Pulmonary artery endothelial cell (primary cell): ENCODE measurements around the gene PAX4. TPM values are rescaled to one million over a fixed set of nuclear protein-coding genes. Genes with fewer than 3 reads are reported as not detected.

Source experiments
- DNase-seq: peaks from one replicate; pipeline ENCODE4 v3.0.0-alpha.2; 2011; ENCODE audit warnings: low read depth, low spot score
- total RNA-seq: library from RNA; depleted of rRNA; stranded (reverse); fragments of >200 nt; gene quantifications from 2 replicates; pipeline ENCODE4 v1.2.3, GENCODE V29; 2014

PAX4 gene
- total RNA-seq, 1 donor from 2014 or later = not detected

GRCh38 chr7:127629268-127629854, 11.4 kb upstream of the PAX4 start:
- DNase-seq = no peak

GRCh38 chr7:127628445-127628844, 10.5 kb upstream of the PAX4 start:
- DNase-seq = no peak

DNA sequence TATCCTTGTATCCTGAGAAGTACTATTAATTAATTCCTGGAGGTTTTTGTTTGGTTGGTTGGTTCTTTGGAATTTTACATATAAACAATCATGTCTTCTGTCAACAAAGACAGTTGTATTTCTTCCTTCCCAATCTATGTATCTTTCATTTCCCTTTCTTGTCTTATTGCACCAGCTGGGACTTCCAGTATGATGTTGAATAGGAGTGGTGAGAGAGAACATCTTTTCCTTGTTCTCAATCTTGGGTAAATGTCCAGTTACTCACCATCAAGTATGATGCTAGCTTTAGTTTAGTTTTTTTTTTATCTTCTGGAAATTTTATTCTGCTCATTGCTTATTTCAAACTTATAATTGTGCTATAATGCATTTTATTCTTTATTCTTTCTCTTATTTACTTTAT, 7.4 kb upstream of the PAX4 start:
- DNase-seq = no peak

DNA sequence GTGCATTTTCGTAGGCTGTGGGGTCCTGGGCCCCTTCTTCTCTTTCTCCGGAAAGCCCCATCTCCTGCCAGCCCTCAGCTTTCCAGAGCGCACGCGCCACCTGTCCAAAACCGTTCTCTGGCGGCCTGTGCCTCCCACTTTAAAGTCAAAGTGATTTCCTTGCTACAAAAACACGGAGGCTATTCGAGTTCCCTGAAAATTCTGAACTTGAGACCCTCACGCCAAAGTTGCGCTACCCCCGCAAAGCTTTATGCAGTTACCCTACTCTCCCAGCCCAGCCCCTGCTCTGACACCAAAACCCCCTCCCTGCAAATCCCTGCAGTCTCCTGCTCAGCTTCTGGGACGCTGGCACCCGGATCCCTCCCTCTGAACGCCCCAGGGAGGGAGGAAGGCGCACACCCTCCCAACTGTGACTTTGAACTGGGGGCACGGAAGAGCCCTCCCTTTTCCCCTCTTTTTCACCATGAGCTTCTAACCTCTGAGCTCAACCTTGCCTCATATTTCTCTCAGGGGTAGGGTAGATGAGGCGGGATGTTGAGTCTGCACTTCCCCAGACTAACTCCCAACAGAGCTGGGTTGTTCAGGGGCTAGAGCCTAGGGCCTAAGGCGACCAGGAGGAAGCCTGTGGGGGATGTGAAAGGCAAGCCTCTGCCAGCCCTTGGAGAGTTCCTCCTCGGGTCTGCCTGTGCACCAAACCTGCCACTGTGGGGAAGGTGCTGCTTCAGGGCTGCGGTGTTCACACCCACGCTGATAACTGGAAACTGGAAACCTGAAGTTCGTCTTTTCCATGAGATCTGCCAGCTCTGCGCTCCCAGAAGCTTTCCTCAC, 2.7 kb upstream of the PAX4 start:
- DNase-seq = no peak

DNA sequence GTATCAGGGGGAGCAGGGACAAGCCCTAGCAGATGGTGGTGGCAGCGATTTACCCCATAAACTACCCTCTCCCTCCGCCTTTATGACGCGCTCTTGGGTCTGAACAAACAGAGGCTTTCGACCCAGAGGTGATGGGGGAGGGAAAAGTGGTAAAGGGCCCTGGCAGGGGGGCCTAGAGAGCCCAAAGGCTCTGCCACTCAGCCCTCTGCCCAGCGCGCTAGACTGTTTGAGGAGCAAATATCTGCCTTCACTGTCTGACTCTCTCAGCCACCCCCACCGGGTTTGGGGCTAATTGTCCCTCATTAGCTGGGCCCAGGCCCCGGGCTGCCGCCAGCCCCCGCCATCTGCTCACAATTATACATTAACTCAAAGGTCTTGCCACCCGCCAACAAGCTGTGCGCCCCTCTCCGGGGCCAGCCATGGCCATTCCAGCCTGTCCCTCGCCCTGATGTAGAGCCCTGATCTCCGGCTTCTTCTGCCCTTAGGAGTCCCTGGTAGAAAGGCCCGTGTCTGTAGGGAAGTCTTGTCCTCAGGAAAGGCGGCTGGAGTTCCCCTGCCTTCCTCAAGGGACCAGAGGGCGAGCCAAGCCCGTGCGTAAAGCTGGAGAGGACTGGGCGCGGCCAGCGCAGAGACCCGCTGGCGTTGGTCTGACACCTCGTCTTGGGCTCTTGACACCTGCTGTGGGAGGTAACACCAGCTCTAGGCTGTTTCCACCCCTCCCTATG, 1.9 kb upstream of the PAX4 start:
- no peak for DNase-seq

GRCh38 chr7:127618775-127619174, 833 bp upstream of the PAX4 start:
- no peak for DNase-seq

- no peak for DNase-seq
These were observed 1.2 kb downstream of the PAX4 start for GRCh38 chr7:127616724-127617123.

GRCh38 chr7:127612263-127612662, 5.7 kb downstream of the PAX4 start:
- DNase-seq = no peak

GRCh38 chr7:127609297-127609696, 8.6 kb downstream of the PAX4 start:
- DNase-seq = no peak

DNA sequence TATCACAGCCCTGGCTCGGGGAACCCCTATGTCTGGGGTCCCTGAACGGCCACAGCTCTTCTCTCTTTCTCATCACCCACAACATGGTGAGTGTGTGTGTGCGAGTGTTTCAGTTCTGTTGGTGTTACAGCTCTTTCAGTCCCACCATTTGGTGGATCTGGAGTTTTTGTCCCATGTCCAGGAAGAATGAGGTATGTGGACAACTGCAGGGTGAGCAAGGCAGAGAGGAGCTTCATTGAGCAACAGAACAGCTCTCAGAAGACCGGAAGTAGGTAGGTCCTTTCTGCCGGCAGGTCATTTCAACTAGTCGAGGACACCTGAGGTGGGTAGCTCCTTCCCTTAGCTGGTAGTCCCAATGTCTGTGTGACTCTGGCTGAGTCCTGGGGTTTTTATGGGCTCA, 9.5 kb downstream of the PAX4 start:
- DNase-seq = no peak

DNA sequence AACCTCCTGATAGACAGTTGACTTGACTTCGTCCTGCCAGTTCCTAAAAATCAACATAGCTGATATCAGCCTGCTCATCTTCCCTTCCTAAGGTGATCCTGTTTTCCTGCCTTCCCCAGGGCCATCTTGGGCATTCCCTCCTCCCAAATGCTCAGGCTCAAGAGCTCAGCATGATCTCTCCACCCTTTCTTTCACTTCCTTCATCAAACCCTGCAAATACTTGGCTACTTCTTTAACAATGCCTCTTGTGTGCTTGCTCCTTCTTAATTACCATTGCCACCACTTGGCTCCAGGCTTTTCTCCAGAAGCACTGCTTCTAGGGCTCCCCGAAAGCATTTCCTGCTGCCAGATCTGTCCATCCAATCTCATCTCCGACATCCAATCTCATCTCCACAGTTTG, 17.1 kb downstream of the PAX4 start:
- no peak for DNase-seq

GRCh38 chr7:127598318-127598717, 19.6 kb downstream of the PAX4 start:
- DNase-seq = no peak

DNA sequence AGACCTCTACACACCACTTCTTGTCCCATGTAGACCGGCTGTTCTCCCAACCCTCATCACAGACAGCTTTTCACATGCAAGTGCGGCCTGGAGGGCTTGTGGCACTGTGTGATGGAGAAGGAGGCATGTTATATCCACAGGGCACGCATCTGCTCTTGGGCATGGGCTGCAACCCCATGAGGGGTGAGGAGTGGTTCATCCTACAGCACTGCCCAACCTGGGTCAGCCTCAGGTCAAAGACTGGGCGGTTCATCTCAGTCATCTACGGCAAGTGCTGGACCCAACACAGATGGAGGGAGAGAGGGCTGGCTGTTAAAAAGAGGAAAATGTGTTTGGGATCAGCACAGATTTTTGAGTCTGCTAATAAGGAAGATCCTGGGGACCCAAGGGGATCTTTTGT, 22.2 kb downstream of the PAX4 start:
- no peak for DNase-seq

DNA sequence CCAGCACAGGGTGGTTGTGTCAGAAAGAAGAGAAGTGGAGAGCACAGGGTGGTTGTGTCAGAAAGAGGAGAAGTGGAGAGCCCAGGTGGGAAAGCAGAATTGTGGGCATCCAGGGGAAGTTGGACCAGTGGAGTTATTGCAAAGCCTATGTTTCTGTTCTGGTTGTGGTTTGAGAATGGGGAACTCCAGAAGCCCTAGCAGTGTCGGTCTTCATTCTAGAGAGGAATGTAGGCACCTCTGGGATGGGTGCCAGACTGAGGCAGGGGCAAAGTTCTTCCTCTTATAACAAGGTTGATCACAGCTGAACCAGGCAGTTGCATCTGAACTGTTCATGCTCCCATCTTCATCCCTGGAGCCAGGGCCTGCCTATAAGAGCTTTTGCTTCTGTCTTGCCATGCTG, 23.5 kb downstream of the PAX4 start:
- DNase-seq = no peak

- no peak for DNase-seq
These were observed 25.4 kb downstream of the PAX4 start for GRCh38 chr7:127592550-127592949.

GRCh38 chr7:127591591-127591990, 26.4 kb downstream of the PAX4 start:
- no peak for DNase-seq

DNA sequence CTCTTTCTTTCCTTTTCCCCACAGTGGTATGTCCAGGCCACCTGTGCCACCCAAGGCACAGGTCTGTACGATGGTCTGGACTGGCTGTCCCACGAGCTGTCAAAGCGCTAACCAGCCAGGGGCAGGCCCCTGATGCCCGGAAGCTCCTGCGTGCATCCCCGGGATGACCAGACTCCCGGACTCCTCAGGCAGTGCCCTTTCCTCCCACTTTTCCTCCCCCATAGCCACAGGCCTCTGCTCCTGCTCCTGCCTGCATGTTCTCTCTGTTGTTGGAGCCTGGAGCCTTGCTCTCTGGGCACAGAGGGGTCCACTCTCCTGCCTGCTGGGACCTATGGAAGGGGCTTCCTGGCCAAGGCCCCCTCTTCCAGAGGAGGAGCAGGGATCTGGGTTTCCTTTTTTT, 26.8 kb downstream of the PAX4 start:
- no peak for DNase-seq

- DNase-seq = no peak
These were observed 28.0 kb downstream of the PAX4 start for GRCh38 chr7:127589896-127590295.

DNA sequence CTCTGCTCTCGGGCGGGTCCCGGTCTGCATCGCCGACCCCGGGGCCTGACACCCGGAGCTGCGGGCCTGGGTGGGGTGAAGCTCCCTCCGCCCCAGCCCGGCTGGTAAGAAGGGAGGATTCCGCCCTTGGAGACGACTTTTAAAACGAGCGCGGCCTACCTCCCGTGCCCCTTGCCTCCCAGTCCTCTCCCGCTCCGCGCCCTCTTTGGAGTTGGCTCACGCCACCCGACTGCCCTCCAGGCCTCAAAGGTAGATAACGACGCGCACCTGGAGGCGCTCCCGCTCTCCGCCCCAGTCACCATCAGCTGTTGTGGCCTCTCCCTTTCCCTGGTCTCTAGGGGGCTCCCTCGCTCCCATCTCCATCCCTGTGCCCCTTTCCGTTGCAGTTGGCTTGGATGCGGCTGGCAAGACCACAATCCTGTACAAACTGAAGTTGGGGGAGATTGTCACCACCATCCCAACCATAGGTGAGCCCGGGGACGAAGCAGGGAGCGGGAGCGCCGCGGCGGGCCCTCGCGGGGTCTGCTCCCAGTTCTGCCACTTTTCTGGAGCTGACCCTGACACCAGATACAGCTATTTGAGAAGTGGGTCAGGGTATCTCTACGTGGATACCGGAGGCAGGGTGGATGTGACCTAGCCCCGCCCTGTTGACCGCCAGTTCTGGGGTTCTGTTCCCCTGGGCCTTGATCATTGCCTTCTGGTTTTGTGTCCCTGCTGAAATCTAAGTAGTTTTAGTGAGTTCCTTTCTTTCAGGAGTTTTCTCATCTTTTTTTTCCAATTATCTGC, 29.1 kb downstream of the PAX4 start:
- DNase-seq = peak; percentile 13

- peak; percentile 20 for DNase-seq
These were observed 29.8 kb downstream of the PAX4 start, which contains the start of gene ARF5 for GRCh38 chr7:127588019-127588696. TSS of gene ARF5 (plus strand) at chr7:127588411. CDS start at chr7:127588499, 88 bp downstream.

DNA sequence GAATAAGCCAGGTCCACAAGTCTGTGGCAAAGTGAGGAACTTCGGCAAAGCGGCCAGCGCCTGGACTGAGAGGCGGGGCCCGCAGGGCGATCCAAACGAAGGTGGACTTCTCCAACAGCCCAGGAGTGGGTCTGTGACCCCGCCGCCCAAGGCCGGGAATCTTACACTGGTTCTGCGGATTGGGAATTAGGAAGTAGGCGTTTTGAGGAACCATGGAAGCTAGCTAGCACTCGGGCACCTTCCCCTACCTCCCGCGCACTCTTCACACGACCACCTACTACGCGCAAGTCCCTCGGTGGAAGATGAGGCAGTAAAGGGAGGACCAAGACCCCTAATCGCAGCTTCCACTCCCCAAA, 30.3 kb downstream of the PAX4 start:
- DNase-seq = no peak
